Endothelial cell of umbilical vein (primary cell): ENCODE measurements around the gene PSAT1. TPM values are rescaled to one million over a fixed set of nuclear protein-coding genes. Genes with fewer than 3 reads are reported as not detected.

Experiments
- BruUV-seq: library from RNA; stranded (reverse); fragments of 400-500 nt; replicated peaks from 2 replicates; lab custom pipeline; 2021; lab: Mats Ljungman, UMichigan
- CTCF ChIA-PET: fragments of 300-600, 350-600 bp; sonication (Branson Sonifier 250); formaldehyde crosslinking; loops from one replicate; lab custom pipeline; 2021; ENCODE audit warnings: antibody characterized with exemption, inconsistent platforms; lab: Charles Lee
- POLR2A ChIA-PET: fragments of 300-600, 350-600 bp; sonication (Branson Sonifier 250); formaldehyde crosslinking; loops from one replicate; lab custom pipeline; 2021; ENCODE audit warnings: antibody characterized with exemption, inconsistent platforms; lab: Charles Lee
- DNase-seq: peaks from one replicate; pipeline ENCODE4 v3.0.0-alpha.2; 2011; ENCODE audit warnings: low read depth, low spot score
- FAIRE-seq: peaks from 2 replicates; lab custom pipeline; 2011; peaks lifted over from hg19 to GRCh38; lab: Jason Lieb, UNC
- H2AFZ ChIP-seq: 2 replicates; pipeline ENCODE4 v1.6.0; 2012; ENCODE audit warnings: low read depth, low read length, control low read depth, inconsistent platforms
- H3K27ac ChIP-seq: 2 replicates; pipeline ENCODE4 v1.5.1; 2011; ENCODE audit warnings: low read depth, mild to moderate bottlenecking, control low read depth, low read length, moderate library complexity; ENCODE audit not compliant: insufficient read depth
- H3K27me3 ChIP-seq, 2 experiments: 2 replicates each; pipeline versions ENCODE4 v1.6.0 to v1.6.1; 2011; ENCODE audit warnings: low read length in 2 of 2, mixed read lengths in 1 of 2; ENCODE audit not compliant: control insufficient read depth in 2 of 2, insufficient read depth in 2 of 2
- H3K36me3 ChIP-seq, 2 experiments: 2 replicates in 1 of 2; 3 replicates in 1 of 2; pipeline ENCODE4 v1.5.1; 2011; ENCODE audit warnings: low read length in 2 of 2, mild to moderate bottlenecking in 1 of 2, moderate library complexity in 1 of 2; ENCODE audit not compliant: control insufficient read depth in 2 of 2, insufficient read depth in 2 of 2; ENCODE audit errors: extremely low read depth in 1 of 2
- H3K4me1 ChIP-seq: 3 replicates; pipeline ENCODE4 v1.5.1; 2011; ENCODE audit warnings: mild to moderate bottlenecking, low read length; ENCODE audit not compliant: control insufficient read depth, insufficient read depth; ENCODE audit errors: extremely low read depth
- H3K4me2 ChIP-seq: 2 replicates; pipeline ENCODE4 v1.6.1; 2011; ENCODE audit warnings: low read length, control low read depth, mixed read lengths; ENCODE audit not compliant: insufficient read depth
- H3K4me3 ChIP-seq, 3 experiments: fragments of 200-600 bp in 1 of 3; sonication (generic), shearing (Covaris generic) in 1 of 3; replicated peaks in 1 of 3; 2 replicates each; pipeline ENCODE4 v1.5.1; 2011 to 2016; ENCODE audit warnings: control low read depth in 3 of 3, low read length in 3 of 3, mild to moderate bottlenecking in 2 of 3, inconsistent platforms in 1 of 3, low read depth in 1 of 3, moderate library complexity in 1 of 3; ENCODE audit not compliant: insufficient read depth in 1 of 3
- H3K79me2 ChIP-seq: 2 replicates; pipeline ENCODE4 v1.6.0; 2012; ENCODE audit warnings: low read length, inconsistent platforms; ENCODE audit not compliant: control insufficient read depth, insufficient read depth
- H3K9ac ChIP-seq: replicated peaks from 2 replicates; pipeline ENCODE3; 2011; ENCODE audit warnings: low read length, control low read depth; ENCODE audit not compliant: insufficient read depth; ENCODE audit errors: extremely low read depth
- H3K9me1 ChIP-seq: replicated peaks from 3 replicates; pipeline ENCODE4 v1.6.0; 2011; ENCODE audit warnings: mild to moderate bottlenecking, low read length; ENCODE audit not compliant: control insufficient read depth, insufficient read depth; ENCODE audit errors: extremely low read depth
- H3K9me3 ChIP-seq: replicated peaks from 2 replicates; pipeline ENCODE4 v1.5.1; 2012; ENCODE audit warnings: low read length, inconsistent platforms; ENCODE audit not compliant: control insufficient read depth, insufficient read depth
- H4K20me1 ChIP-seq: replicated peaks from 2 replicates; pipeline ENCODE3; 2011; ENCODE audit warnings: mild to moderate bottlenecking, low read length; ENCODE audit not compliant: control insufficient read depth, insufficient read depth; ENCODE audit errors: extremely low read depth
- CTCF ChIP-seq, 2 donors: IDR thresholded peaks; 1 replicate in 1 of 2; 2 replicates in 1 of 2; pipeline ENCODE4 v1.5.1; 2011; ENCODE audit warnings: low read length in 2 of 2, mild to moderate bottlenecking in 2 of 2, moderate library complexity in 2 of 2, control low read depth in 1 of 2, inconsistent platforms in 1 of 2, low read depth in 1 of 2; ENCODE audit not compliant: insufficient read depth in 1 of 2; ENCODE audit errors: extremely low read depth in 1 of 2
- EZH2 ChIP-seq: IDR thresholded peaks from 2 replicates; pipeline ENCODE4 v1.6.1; 2012; ENCODE audit warnings: borderline replicate concordance, low read depth, mild to moderate bottlenecking, moderate library complexity, low read length, inconsistent platforms; ENCODE audit not compliant: severe bottlenecking
- FOS ChIP-seq: IDR thresholded peaks from 2 replicates; pipeline ENCODE4 v1.6.1; 2011; ENCODE audit warnings: mild to moderate bottlenecking, low read length, moderate library complexity, borderline replicate concordance; ENCODE audit not compliant: insufficient read depth
- GATA2 ChIP-seq: IDR thresholded peaks from 2 replicates; pipeline ENCODE4 v1.7.0; 2011; ENCODE audit warnings: low read depth, mild to moderate bottlenecking, moderate library complexity, mixed read lengths, low read length; ENCODE audit not compliant: insufficient read length, insufficient read depth
- JUN ChIP-seq: IDR thresholded peaks from 2 replicates; pipeline ENCODE4 v1.6.1; 2011; ENCODE audit warnings: borderline replicate concordance, low read depth; ENCODE audit not compliant: insufficient read length, insufficient read depth
- MAX ChIP-seq: IDR thresholded peaks from 2 replicates; pipeline ENCODE4 v1.6.1; 2011; ENCODE audit not compliant: insufficient read depth, insufficient read length
- MYC ChIP-seq: IDR thresholded peaks from one replicate; pipeline ENCODE4 v1.6.1; 2011; ENCODE audit warnings: mild to moderate bottlenecking, low read depth, low read length
- POLR2A ChIP-seq: IDR thresholded peaks from 2 replicates; pipeline ENCODE4 v1.6.1; 2012; ENCODE audit warnings: low read depth, mild to moderate bottlenecking, control low read depth, low read length
- POLR2AphosphoS5 ChIP-seq: IDR thresholded peaks from 2 replicates; pipeline ENCODE4 v1.6.1; 2012; ENCODE audit warnings: low read depth, mild to moderate bottlenecking, control low read depth, low read length, moderate library complexity; ENCODE audit not compliant: insufficient read depth
- dilution Hi-C: fragments of 300-500 bp; cut with MboI; formaldehyde crosslinking; loops from one replicate; pipeline ENCODE4 v1.15.0; 2019; ENCODE audit warnings: low sequenced_read_pairs; ENCODE audit not compliant: extremely low pct_ligation_motif_present
- intact Hi-C: fragments of 100-400 bp; cut with micrococcal nuclease; formaldehyde crosslinking; loops from one replicate; pipeline ENCODE4 v1.10.0; 2022
- polyA plus RNA-seq, 4 experiments: library from polyadenylated mRNA; depleted of rRNA in 3 of 4; stranded (reverse) in 3 of 4; unstranded in 1 of 4; fragments of >200 nt; gene quantifications; 2 replicates each; pipeline versions ENCODE4 v1.2.1 to v1.2.3, GENCODE V29; 2011 to 2012; ENCODE audit warnings: missing spikeins in 1 of 4
- total RNA-seq: library from RNA; stranded (reverse); gene quantifications from 2 replicates; pipeline ENCODE4 v1.2.3, GENCODE V29; 2021

PSAT1 gene
- total and polyA plus RNA-seq, 2 donors (not counting 3 experiments of a cell fraction or from before 2014, with no cell fraction given): 19.1 to 47.3 TPM

GRCh38 chr9:78370991-78371390 is 74.1 kb downstream of the PSAT1 start:
- Histone ChIP-seq H3K27ac (no peak overlapping the region), H3K27me3 (peaks cover 14 to 20% of the 10 kb centered on the region in 2 experiments), H3K36me3 (no peaks in the 10 kb centered on the region), H3K4me2 (no peak overlapping the region), H3K9me1 (no peaks in the 10 kb centered on the region), H3K4me3 (no peak overlapping the region), H3K9me3 (no peaks in the 10 kb centered on the region), H3K4me1 (peaks cover 4% of the 10 kb centered on the region), H3K79me2 (no peaks in the 10 kb centered on the region), H4K20me1 (no peaks in the 10 kb centered on the region), H3K9ac (no peak overlapping the region), H2AFZ (no peak overlapping the region)
- TF ChIP-seq MYC: no peak
- no peak for TF ChIP-seq JUN
- TF ChIP-seq FOS: no peak
- no peak for TF ChIP-seq CTCF (IDR thresholded peaks at IDR 0.05; ENCODE audit: extremely low read depth in 1 of 2, insufficient read depth in 1 of 2, low read depth in 1 of 2, low read length in 2 of 2)
- TF ChIP-seq GATA2: no peak
- TF ChIP-seq EZH2: no peak
- TF ChIP-seq POLR2A: no peak
- no peak for TF ChIP-seq MAX
- no peak for TF ChIP-seq POLR2AphosphoS5
- no peak for DNase-seq
- intact Hi-C loops (no loop called here), dilution Hi-C loops (no loop called here)
- ChIA-PET POLR2A (no interaction called here), CTCF (interaction anchor here (0.6 to 2.5 kb wide), 5 partner anchors 10 to 883 kb away, joined by 3 to 23 read pairs (median 5); no protein-coding TSS in a partner anchor)
- no TSS peak for BruUV-seq
- FAIRE-seq: no peak
